GM18858 (cell line): ENCODE measurements around the gene TMEM72.

Source experiments
- ATAC-seq: cut with Tn5 transposase; IDR thresholded peaks from one replicate; pipeline ENCODE4 v1.9.1; 2021; ENCODE audit not compliant: unreplicated experiment

The TMEM72 gene

GRCh38 chr10:44978570-44979280 is 67.6 kb downstream of the TMEM72 start, which contains the start of gene DEPP1:
Gene DEPP1, minus strand, starts transcription at chr10:44978809. Its CDS starts 779 bp downstream, at chr10:44978030.
- ATAC-seq: no peak

- no peak for ATAC-seq
Measured at GRCh38 chr10:44979281-44980191, 68.4 kb downstream of the TMEM72 start.

- ATAC-seq: no peak
Measured at GRCh38 chr10:44980309-44981171, 69.4 kb downstream of the TMEM72 start.

GRCh38 chr10:44981172-44982113 is 70.3 kb downstream of the TMEM72 start:
- ATAC-seq: peak; percentile 77

- no peak for ATAC-seq
Measured at GRCh38 chr10:44982114-44982460, 71.0 kb downstream of the TMEM72 start.

- ATAC-seq: no peak
Measured at GRCh38 chr10:44982496-44982895, 71.4 kb downstream of the TMEM72 start.

- no peak for ATAC-seq
Measured at GRCh38 chr10:44983066-44983894, 72.1 kb downstream of the TMEM72 start.

- no peak for ATAC-seq
Measured at GRCh38 chr10:44983895-44984278, 72.8 kb downstream of the TMEM72 start.

- no peak for ATAC-seq
Measured at GRCh38 chr10:44984671-44985101, 73.5 kb downstream of the TMEM72 start.

- no peak for ATAC-seq
Measured at GRCh38 chr10:44985175-44985681, 74.1 kb downstream of the TMEM72 start.

- ATAC-seq: no peak
Measured at GRCh38 chr10:44986179-44986578, 75.0 kb downstream of the TMEM72 start.
